ENCODE results near the gene FBXO34. TPM values are rescaled to one million over a fixed set of nuclear protein-coding genes. Genes with fewer than 3 reads are reported as not detected.

The FBXO34 gene
- total RNA-seq, 2 experiments from 2014 or later = 26.3 to 28.8 TPM

GRCh38 chr14:55347748-55348147 is 76.5 kb downstream of the FBXO34 start:
- ChIA-PET CTCF (ENCODE audit: unreplicated experiment) (no interaction called here), POLR2A (interaction anchor here (0.9 to 1.4 kb wide), 3 partner anchors 13 to 697 kb away, joined by 3 to 4 read pairs (median 3); no protein-coding TSS in a partner anchor)
- BruUV-seq (replicated peaks) = no TSS peak
- no peak overlapping the region for H3K27ac ChIP-seq (ENCODE audit: low read depth, low read length, poor library complexity, severe bottlenecking)
- H3K36me3 ChIP-seq (ENCODE audit: insufficient read depth, low read length) = peaks cover 25% of the 10 kb centered on the region
- H2AFZ ChIP-seq (ENCODE audit: low read length) = no peak overlapping the region
- H3K4me1 ChIP-seq (ENCODE audit: insufficient read depth, low read length, poor library complexity, severe bottlenecking) = peaks cover 17% of the 10 kb centered on the region
- H4K20me1 ChIP-seq (ENCODE audit: insufficient read depth, low read length) = peaks cover 5% of the 10 kb centered on the region; the same call in 1 of the 2 replicates
- H3K9me3 ChIP-seq (ENCODE audit: low read length) = no peaks in the 10 kb centered on the region
- no peak overlapping the region for H3K4me3 ChIP-seq (ENCODE audit: low read depth, low read length, poor library complexity, severe bottlenecking)
- H3K4me2 ChIP-seq (ENCODE audit: low read length) = no peak overlapping the region
- no peak for TF ChIP-seq EZH2phosphoT487 (IDR thresholded peaks at IDR 0.05; ENCODE audit: borderline replicate concordance, low read depth, low read length)
- no peak for TF ChIP-seq CTCF (conservative IDR thresholded peaks at IDR 0.05; ENCODE audit: low read length)
- intact Hi-C loops (cut with micrococcal nuclease; ENCODE audit: unreplicated experiment) = no loop called here
- H3K9me2 ChIP-seq (ENCODE audit: insufficient read depth, low read length) = no peaks in the 10 kb centered on the region
- DNase-seq (ENCODE audit: low spot score) = no peak
- peaks cover 7% of the 10 kb centered on the region; the same call in 1 of the 2 replicates for H3K79me2 ChIP-seq (ENCODE audit: insufficient read depth, low read depth, low read length)

- Histone ChIP-seq H3K27ac (ENCODE audit: low read depth, low read length, poor library complexity, severe bottlenecking) (peak overlapping the region; percentile 7), H2AFZ (ENCODE audit: low read length) (no peak overlapping the region), H3K9me3 (ENCODE audit: low read length) (no peaks in the 10 kb centered on the region), H3K79me2 (ENCODE audit: insufficient read depth, low read depth, low read length) (peaks cover 4% of the 10 kb centered on the region; the same call in 1 of the 2 replicates), H3K4me2 (ENCODE audit: low read length) (peak overlapping the region; percentile 57), H3K4me1 (ENCODE audit: insufficient read depth, low read length, poor library complexity, severe bottlenecking) (peaks cover 17% of the 10 kb centered on the region), H3K9me2 (ENCODE audit: insufficient read depth, low read length) (no peaks in the 10 kb centered on the region), H3K36me3 (ENCODE audit: insufficient read depth, low read length) (peaks cover 25% of the 10 kb centered on the region), H3K4me3 (ENCODE audit: low read depth, low read length, poor library complexity, severe bottlenecking) (no peak overlapping the region), H4K20me1 (ENCODE audit: insufficient read depth, low read length) (peaks cover 1% of the 10 kb centered on the region; the same call in 1 of the 2 replicates)
- BruUV-seq (replicated peaks) = no TSS peak
- POLR2A ChIA-PET = interaction anchor here (0.5 to 2.5 kb wide), 4 partner anchors 10 to 334 kb away, joined by 3 to 9 read pairs (median 3); partner anchors contain the start of gene FBXO34
- intact Hi-C loops (cut with micrococcal nuclease; ENCODE audit: unreplicated experiment) = no loop called here
- CTCF ChIA-PET (ENCODE audit: unreplicated experiment) = no interaction called here
- peak; percentile 31 for DNase-seq (ENCODE audit: low spot score)
- TF ChIP-seq CTCF (conservative IDR thresholded peaks at IDR 0.05; ENCODE audit: low read length) = no peak
- TF ChIP-seq EZH2phosphoT487 (IDR thresholded peaks at IDR 0.05; ENCODE audit: borderline replicate concordance, low read depth, low read length) = no peak
These were observed 77.7 kb downstream of the FBXO34 start for GRCh38 chr14:55348766-55349453.

- Histone ChIP-seq H3K4me3 (ENCODE audit: low read depth, low read length, poor library complexity, severe bottlenecking) (no peak overlapping the region), H3K9me2 (ENCODE audit: insufficient read depth, low read length) (no peaks in the 10 kb centered on the region), H2AFZ (ENCODE audit: low read length) (no peak overlapping the region), H3K79me2 (ENCODE audit: insufficient read depth, low read depth, low read length) (no peaks in the 10 kb centered on the region), H3K27ac (ENCODE audit: low read depth, low read length, poor library complexity, severe bottlenecking) (no peak overlapping the region), H3K4me1 (ENCODE audit: insufficient read depth, low read length, poor library complexity, severe bottlenecking) (peaks cover 17% of the 10 kb centered on the region), H4K20me1 (ENCODE audit: insufficient read depth, low read length) (no peaks in the 10 kb centered on the region), H3K9me3 (ENCODE audit: low read length) (no peaks in the 10 kb centered on the region), H3K4me2 (ENCODE audit: low read length) (peak overlapping the region; percentile 57), H3K36me3 (ENCODE audit: insufficient read depth, low read length) (peaks cover 25% of the 10 kb centered on the region)
- peak; percentile 29 for DNase-seq (ENCODE audit: low spot score)
- ChIA-PET CTCF (ENCODE audit: unreplicated experiment) (no interaction called here), POLR2A (interaction anchor here (0.5 to 2.5 kb wide), 6 partner anchors 9 to 334 kb away, joined by 3 to 11 read pairs (median 4); partner anchors contain the start of gene FBXO34)
- TF ChIP-seq EZH2phosphoT487 (IDR thresholded peaks at IDR 0.05; ENCODE audit: borderline replicate concordance, low read depth, low read length) (no peak), CTCF (conservative IDR thresholded peaks at IDR 0.05; ENCODE audit: low read length) (no peak)
- no TSS peak for BruUV-seq (replicated peaks)
- intact Hi-C loops (cut with micrococcal nuclease; ENCODE audit: unreplicated experiment) = no loop called here
These were observed 78.3 kb downstream of the FBXO34 start for GRCh38 chr14:55349565-55349964.
